Astrocyte (in vitro differentiated cells and primary cell): ENCODE results near the gene C3orf20. TPM values are rescaled to one million over a fixed set of nuclear protein-coding genes. Genes with fewer than 3 reads are reported as not detected.

ENCODE experiments used
- DNase-seq: peaks from one replicate; pipeline ENCODE4 v3.0.0-alpha.2; 2010; ENCODE audit warnings: low read depth
- FAIRE-seq: peaks from 2 replicates; lab custom pipeline; 2011; peaks lifted over from hg19 to GRCh38; lab: Jason Lieb, UNC
- H2AFZ ChIP-seq: 2 replicates; pipeline ENCODE4 v1.6.0; 2012; ENCODE audit warnings: low read depth, low read length, inconsistent platforms
- H3K27ac ChIP-seq: 2 replicates; pipeline ENCODE4 v1.5.1; 2011; ENCODE audit warnings: low read depth, low read length, inconsistent platforms
- H3K27me3 ChIP-seq: 2 replicates; pipeline ENCODE4 v1.6.0; 2011; ENCODE audit warnings: low read length, inconsistent platforms; ENCODE audit not compliant: insufficient read depth
- H3K36me3 ChIP-seq: 2 replicates; pipeline ENCODE4 v1.5.1; 2011; ENCODE audit warnings: low read length, inconsistent platforms; ENCODE audit not compliant: insufficient read depth
- H3K4me1 ChIP-seq: 2 replicates; pipeline ENCODE4 v1.5.1; 2011; ENCODE audit warnings: low read length, inconsistent platforms; ENCODE audit not compliant: insufficient read depth
- H3K4me2 ChIP-seq: 2 replicates; pipeline ENCODE4 v1.6.0; 2012; ENCODE audit warnings: low read length, inconsistent platforms
- H3K4me3 ChIP-seq: 2 replicates; pipeline ENCODE4 v1.5.1; 2011; ENCODE audit warnings: low read depth, mild to moderate bottlenecking, low read length, inconsistent platforms; ENCODE audit not compliant: insufficient read depth
- H3K79me2 ChIP-seq: 2 replicates; pipeline ENCODE4 v1.6.0; 2012; ENCODE audit warnings: mild to moderate bottlenecking, low read length, inconsistent platforms; ENCODE audit not compliant: insufficient read depth
- H3K9ac ChIP-seq: 2 replicates; pipeline ENCODE4 v1.6.0; 2012; ENCODE audit warnings: mild to moderate bottlenecking, low read length, inconsistent platforms
- H3K9me3 ChIP-seq: 2 replicates; pipeline ENCODE4 v1.5.1; 2012; ENCODE audit warnings: low read depth, mild to moderate bottlenecking, low read length, inconsistent platforms; ENCODE audit not compliant: insufficient read depth
- H4K20me1 ChIP-seq: 2 replicates; pipeline ENCODE4 v1.6.0; 2012; ENCODE audit warnings: low read length, inconsistent platforms; ENCODE audit not compliant: insufficient read depth
- H3K27ac Mint-ChIP-seq: one replicate; pipeline ENCODE4 v1.8.0; 2021; ENCODE audit warnings: mild to moderate bottlenecking, mixed read lengths; ENCODE audit not compliant: unreplicated experiment
- H3K27me3 Mint-ChIP-seq: one replicate; pipeline ENCODE4 v1.8.0; 2021; ENCODE audit warnings: low read depth, mixed read lengths; ENCODE audit not compliant: unreplicated experiment
- H3K36me3 Mint-ChIP-seq: one replicate; pipeline ENCODE4 v1.8.0; 2021; ENCODE audit warnings: low read depth, mixed read lengths; ENCODE audit not compliant: unreplicated experiment
- H3K4me1 Mint-ChIP-seq: one replicate; pipeline ENCODE4 v1.8.0; 2021; ENCODE audit warnings: low read depth, mixed read lengths; ENCODE audit not compliant: unreplicated experiment
- H3K4me3 Mint-ChIP-seq: one replicate; pipeline ENCODE4 v1.8.0; 2021; ENCODE audit warnings: mild to moderate bottlenecking, moderate library complexity, mixed read lengths; ENCODE audit not compliant: unreplicated experiment
- H3K9me3 Mint-ChIP-seq: one replicate; pipeline ENCODE4 v1.8.0; 2021; ENCODE audit warnings: mild to moderate bottlenecking, mixed read lengths; ENCODE audit not compliant: unreplicated experiment
- EZH2 ChIP-seq: IDR thresholded peaks from 2 replicates; pipeline ENCODE4 v1.6.1; 2012; ENCODE audit warnings: mild to moderate bottlenecking, low read length, inconsistent platforms; ENCODE audit not compliant: insufficient read depth
- total RNA-seq: library from RNA; stranded (reverse); gene quantifications from 2 replicates; pipeline ENCODE4 v1.2.1, GENCODE V29; 2021
- TF ChIP-seq, protein P1 (sequence below): IDR thresholded peaks from 2 replicates; pipeline ENCODE4 v1.5.1; 2011; ENCODE audit warnings: low read depth, mild to moderate bottlenecking, inconsistent platforms, low read length, moderate library complexity; ENCODE audit not compliant: insufficient read depth

Gene C3orf20
- total RNA-seq, 1 donor from 2014 or later = 0.16 TPM

DNA sequence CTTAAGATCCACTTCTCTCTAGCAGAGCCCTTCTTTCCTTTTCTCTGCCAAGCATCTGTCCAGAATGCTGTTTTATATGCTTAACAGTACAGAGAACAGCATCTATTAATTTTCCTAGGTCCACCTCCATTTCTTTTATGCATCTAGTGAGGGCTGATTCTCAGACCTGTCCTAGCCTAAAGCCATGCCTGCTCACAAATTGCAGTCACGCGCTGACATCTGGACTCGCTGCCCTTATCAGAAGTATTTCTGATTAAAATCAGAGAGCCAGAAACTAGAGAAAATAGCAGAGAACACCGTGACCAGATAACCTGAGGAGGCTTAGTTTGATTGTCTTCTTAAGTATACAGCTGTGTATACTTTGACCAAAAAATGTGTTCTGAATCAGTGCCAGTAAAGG lies 1.9 kb downstream of the C3orf20 start:
- DNase-seq = no peak
- H3K36me3 Mint-ChIP-seq = peaks cover 5% of the 10 kb centered on the region
- no peaks in the 10 kb centered on the region for H3K79me2 ChIP-seq

DNA sequence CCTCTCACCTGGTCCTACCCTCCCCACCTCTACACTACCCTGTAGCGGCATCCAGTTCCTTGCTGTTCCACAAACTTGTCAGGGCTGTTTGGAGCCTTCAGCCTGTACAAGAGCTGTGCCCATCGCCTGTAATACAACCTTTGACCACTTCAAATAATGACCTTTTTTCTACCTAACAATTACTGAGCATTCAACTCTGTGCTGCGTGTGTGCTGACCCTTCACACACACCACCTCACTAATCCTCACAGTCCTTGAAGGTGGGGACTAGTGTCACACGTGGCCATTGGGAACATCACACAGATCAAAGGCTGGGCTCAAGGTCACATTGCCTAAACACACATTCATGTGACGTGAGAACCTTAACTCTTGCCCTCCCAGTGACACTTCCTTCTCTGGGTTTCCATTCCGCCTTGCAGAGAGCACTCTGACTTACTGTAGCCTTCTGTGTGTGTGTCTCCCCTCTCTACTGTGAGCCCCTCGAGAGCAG lies 3.1 kb downstream of the C3orf20 start:
- Histone ChIP-seq H3K4me1 (no peaks in the 10 kb centered on the region), H3K79me2 (no peaks in the 10 kb centered on the region), H3K4me3 (no peak overlapping the region), H3K36me3 (no peaks in the 10 kb centered on the region), H2AFZ (no peak overlapping the region), H3K27ac (no peak overlapping the region), H3K9me3 (no peaks in the 10 kb centered on the region), H3K9ac (no peak overlapping the region), H3K4me2 (no peak overlapping the region), H4K20me1 (peaks cover 4% of the 10 kb centered on the region), H3K27me3 (no peaks in the 10 kb centered on the region)
- TF ChIP-seq, protein P1, sequence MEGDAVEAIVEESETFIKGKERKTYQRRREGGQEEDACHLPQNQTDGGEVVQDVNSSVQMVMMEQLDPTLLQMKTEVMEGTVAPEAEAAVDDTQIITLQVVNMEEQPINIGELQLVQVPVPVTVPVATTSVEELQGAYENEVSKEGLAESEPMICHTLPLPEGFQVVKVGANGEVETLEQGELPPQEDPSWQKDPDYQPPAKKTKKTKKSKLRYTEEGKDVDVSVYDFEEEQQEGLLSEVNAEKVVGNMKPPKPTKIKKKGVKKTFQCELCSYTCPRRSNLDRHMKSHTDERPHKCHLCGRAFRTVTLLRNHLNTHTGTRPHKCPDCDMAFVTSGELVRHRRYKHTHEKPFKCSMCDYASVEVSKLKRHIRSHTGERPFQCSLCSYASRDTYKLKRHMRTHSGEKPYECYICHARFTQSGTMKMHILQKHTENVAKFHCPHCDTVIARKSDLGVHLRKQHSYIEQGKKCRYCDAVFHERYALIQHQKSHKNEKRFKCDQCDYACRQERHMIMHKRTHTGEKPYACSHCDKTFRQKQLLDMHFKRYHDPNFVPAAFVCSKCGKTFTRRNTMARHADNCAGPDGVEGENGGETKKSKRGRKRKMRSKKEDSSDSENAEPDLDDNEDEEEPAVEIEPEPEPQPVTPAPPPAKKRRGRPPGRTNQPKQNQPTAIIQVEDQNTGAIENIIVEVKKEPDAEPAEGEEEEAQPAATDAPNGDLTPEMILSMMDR = no peak
- TF ChIP-seq EZH2 = no peak
- Mint-ChIP-seq H3K27me3 (peaks cover 2% of the 10 kb centered on the region), H3K4me1 (no peaks in the 10 kb centered on the region), H3K27ac (no peak overlapping the region), H3K36me3 (peaks cover 5% of the 10 kb centered on the region), H3K9me3 (no peaks in the 10 kb centered on the region), H3K4me3 (no peak overlapping the region)
- DNase-seq = no peak
- no peak for FAIRE-seq

More for the DNA sequence above, 1.9 kb downstream of the C3orf20 start:
- Mint-ChIP-seq H3K9me3 (no peaks in the 10 kb centered on the region), H3K27me3 (peaks cover 2% of the 10 kb centered on the region), H3K4me1 (no peaks in the 10 kb centered on the region), H3K27ac (no peak overlapping the region), H3K4me3 (no peak overlapping the region)
- no peak for TF ChIP-seq EZH2
- TF ChIP-seq, protein P1 = no peak
- Histone ChIP-seq H3K9me3 (no peaks in the 10 kb centered on the region), H3K4me2 (no peak overlapping the region), H3K4me1 (no peaks in the 10 kb centered on the region), H2AFZ (no peak overlapping the region), H3K9ac (no peak overlapping the region), H4K20me1 (peaks cover 4% of the 10 kb centered on the region), H3K27me3 (no peaks in the 10 kb centered on the region), H3K27ac (no peak overlapping the region), H3K36me3 (peaks cover 9% of the 10 kb centered on the region), H3K4me3 (no peak overlapping the region)
- FAIRE-seq = no peak

DNA sequence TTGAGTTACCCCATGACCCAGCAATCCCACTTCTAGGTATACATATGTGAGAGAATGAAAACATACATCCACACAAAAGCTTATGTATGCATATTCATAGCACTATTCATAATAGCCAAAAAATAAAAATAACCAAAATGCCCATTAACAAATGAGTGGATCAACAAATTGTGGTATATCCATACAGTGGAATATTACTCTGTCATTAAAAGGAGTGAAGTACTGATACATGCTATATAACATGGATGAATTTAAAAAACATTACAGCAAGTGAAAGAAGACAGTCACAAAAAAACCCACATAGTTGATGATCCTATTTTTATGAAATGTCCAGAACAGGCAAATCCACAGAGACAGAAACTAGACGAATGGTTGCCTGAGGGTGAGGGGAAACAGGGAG lies 5.2 kb downstream of the C3orf20 start:
- H3K27ac ChIP-seq = no peak overlapping the region
- Mint-ChIP-seq H3K4me1 (no peaks in the 10 kb centered on the region), H3K36me3 (peaks cover 6% of the 10 kb centered on the region), H3K27ac (no peak overlapping the region), H3K4me3 (no peak overlapping the region), H3K27me3 (peaks cover 2% of the 10 kb centered on the region), H3K9me3 (no peaks in the 10 kb centered on the region)
- TF ChIP-seq, protein P1 = no peak
- TF ChIP-seq EZH2 = no peak
- peaks cover 4% of the 10 kb centered on the region for H4K20me1 ChIP-seq
- H2AFZ ChIP-seq = no peak overlapping the region
- FAIRE-seq (no peak), DNase-seq (no peak)
- no peak overlapping the region for H3K4me3 ChIP-seq
- no peak overlapping the region for H3K9ac ChIP-seq
- H3K4me2 ChIP-seq = no peak overlapping the region
- H3K27me3 ChIP-seq = no peaks in the 10 kb centered on the region
- H3K4me1 ChIP-seq = no peaks in the 10 kb centered on the region
- H3K79me2 ChIP-seq = no peaks in the 10 kb centered on the region
- no peaks in the 10 kb centered on the region for H3K9me3 ChIP-seq
- no peaks in the 10 kb centered on the region for H3K36me3 ChIP-seq
